ENCODE measurements around the gene GLCE.

GLCE gene

DNA sequence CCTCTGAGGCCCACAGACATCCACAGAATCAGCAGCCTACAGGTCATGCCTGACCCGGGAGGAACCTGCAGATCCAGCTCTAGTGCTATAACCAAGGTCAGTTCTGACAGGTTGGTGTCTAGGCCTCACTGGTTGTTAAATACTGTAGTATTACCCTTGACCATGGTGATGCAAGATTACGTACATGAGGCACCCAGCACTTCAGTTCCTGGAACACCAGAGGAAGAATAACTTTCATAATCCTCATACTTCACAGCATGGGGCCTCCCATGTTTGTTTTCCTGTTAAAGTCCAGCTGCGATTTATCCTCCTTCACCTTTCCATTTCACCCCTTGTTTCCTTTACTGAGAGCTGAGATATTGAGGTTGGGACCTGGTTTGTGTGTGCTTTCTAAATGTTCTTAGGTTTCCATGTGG is 34.4 kb upstream of the GLCE start:
- Mint-ChIP-seq H3K27ac (no peak overlapping the region), H3K9me3 (no peaks in the 10 kb centered on the region), H3K4me3 (no peak overlapping the region), H3K36me3 (ENCODE audit: low read depth) (no peaks in the 10 kb centered on the region), H3K27me3 (ENCODE audit: low read depth, poor library complexity) (peaks cover 10% of the 10 kb centered on the region), H3K4me1 (peaks cover 18% of the 10 kb centered on the region)
- no peak for DNase-seq
- TF ChIP-seq, protein P1, sequence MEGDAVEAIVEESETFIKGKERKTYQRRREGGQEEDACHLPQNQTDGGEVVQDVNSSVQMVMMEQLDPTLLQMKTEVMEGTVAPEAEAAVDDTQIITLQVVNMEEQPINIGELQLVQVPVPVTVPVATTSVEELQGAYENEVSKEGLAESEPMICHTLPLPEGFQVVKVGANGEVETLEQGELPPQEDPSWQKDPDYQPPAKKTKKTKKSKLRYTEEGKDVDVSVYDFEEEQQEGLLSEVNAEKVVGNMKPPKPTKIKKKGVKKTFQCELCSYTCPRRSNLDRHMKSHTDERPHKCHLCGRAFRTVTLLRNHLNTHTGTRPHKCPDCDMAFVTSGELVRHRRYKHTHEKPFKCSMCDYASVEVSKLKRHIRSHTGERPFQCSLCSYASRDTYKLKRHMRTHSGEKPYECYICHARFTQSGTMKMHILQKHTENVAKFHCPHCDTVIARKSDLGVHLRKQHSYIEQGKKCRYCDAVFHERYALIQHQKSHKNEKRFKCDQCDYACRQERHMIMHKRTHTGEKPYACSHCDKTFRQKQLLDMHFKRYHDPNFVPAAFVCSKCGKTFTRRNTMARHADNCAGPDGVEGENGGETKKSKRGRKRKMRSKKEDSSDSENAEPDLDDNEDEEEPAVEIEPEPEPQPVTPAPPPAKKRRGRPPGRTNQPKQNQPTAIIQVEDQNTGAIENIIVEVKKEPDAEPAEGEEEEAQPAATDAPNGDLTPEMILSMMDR (IDR thresholded peaks at IDR 0.05) = no peak

GRCh38 chr15:69127306-69127705 is 33.1 kb upstream of the GLCE start:
- Mint-ChIP-seq H3K27ac (no peak overlapping the region), H3K4me3 (no peak overlapping the region), H3K4me1 (peaks cover 29% of the 10 kb centered on the region), H3K9me3 (no peaks in the 10 kb centered on the region), H3K27me3 (ENCODE audit: low read depth, poor library complexity) (peaks cover 10% of the 10 kb centered on the region), H3K36me3 (ENCODE audit: low read depth) (no peaks in the 10 kb centered on the region)
- no peak for DNase-seq
- TF ChIP-seq, protein P1 (IDR thresholded peaks at IDR 0.05) = no peak

- no peak for DNase-seq
- Mint-ChIP-seq H3K27me3 (ENCODE audit: low read depth, poor library complexity) (peaks cover 4% of the 10 kb centered on the region), H3K36me3 (ENCODE audit: low read depth) (no peaks in the 10 kb centered on the region), H3K4me1 (peaks cover 29% of the 10 kb centered on the region), H3K4me3 (no peak overlapping the region), H3K9me3 (no peaks in the 10 kb centered on the region), H3K27ac (peak overlapping the region; percentile 43)
- TF ChIP-seq, protein P1 (IDR thresholded peaks at IDR 0.05) = no peak
These were observed 31.6 kb upstream of the GLCE start for GRCh38 chr15:69128667-69129311.

DNA sequence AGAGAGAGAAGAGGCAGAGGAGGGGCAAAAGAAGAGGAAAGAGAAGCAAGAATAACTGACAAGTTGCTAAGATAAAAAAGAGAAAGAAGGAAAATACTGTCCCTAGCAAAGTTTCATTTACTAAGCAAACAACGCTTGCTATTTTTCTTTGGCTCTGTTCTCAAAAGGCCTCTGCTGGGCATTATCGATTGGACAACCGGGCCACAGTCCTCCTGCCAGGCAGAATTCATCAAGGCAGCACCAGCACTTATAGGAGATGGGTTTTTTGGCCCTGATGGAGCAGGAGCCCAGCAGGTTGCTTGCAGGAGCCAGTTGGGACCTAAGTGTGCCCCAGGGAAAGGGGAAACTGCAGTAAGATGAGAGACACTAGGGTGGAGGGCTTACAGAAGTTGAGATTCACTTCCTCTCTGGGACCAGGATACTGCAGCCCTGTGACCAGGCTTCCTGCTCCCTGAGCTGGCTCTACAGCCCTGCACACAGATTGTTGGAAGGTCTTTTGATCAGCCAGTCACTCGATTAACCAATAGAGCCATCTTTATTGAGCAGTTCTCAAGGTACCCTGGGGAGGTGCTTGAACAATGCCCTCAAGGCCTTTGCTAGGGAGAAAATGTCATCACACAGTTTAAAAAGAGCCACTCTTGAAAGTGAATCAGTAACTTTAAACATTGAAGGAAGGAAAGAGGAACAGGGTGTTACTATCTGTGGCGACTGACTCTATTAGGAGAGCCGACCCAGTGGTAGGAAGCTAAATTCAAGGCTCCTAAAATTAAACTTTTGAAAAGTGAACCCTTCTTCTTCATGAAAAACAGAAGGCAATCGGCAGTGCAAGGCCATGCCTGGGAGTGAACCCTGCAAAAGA is 28.8 kb upstream of the GLCE start:
- no peaks in the 10 kb centered on the region for H3K9me3 Mint-ChIP-seq
- H3K4me1 Mint-ChIP-seq = peaks cover 17% of the 10 kb centered on the region
- TF ChIP-seq, protein P1 (IDR thresholded peaks at IDR 0.05) = no peak
- no peak overlapping the region for H3K4me3 Mint-ChIP-seq
- no peaks in the 10 kb centered on the region for H3K36me3 Mint-ChIP-seq (ENCODE audit: low read depth)
- no peak overlapping the region for H3K27ac Mint-ChIP-seq
- no peak for DNase-seq
- H3K27me3 Mint-ChIP-seq (ENCODE audit: low read depth, poor library complexity) = peaks cover 11% of the 10 kb centered on the region

DNA sequence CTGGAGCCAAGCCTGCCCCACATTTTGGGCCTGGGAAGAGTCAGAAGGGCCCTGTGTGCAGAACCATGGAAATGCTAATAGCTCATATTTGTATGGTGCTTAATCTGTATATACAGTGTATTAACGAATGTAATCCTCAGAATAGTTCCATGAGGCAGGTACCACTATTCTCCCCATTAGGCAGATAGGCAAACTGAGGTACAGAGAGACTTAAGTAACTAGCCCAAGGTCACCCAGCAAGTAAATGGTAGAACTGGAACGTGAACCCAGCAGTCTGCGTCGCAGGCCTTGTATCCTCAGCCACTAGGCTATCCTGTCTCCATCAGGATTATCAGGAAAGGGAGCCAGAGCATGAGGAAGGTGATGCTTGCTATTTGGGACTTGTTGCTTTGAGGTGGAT is 28.0 kb upstream of the GLCE start:
- TF ChIP-seq, protein P1 (IDR thresholded peaks at IDR 0.05) = no peak
- H3K27ac Mint-ChIP-seq = no peak overlapping the region
- no peak for DNase-seq
- H3K4me1 Mint-ChIP-seq = peaks cover 21% of the 10 kb centered on the region
- H3K36me3 Mint-ChIP-seq (ENCODE audit: low read depth) = no peaks in the 10 kb centered on the region
- peaks cover 11% of the 10 kb centered on the region for H3K27me3 Mint-ChIP-seq (ENCODE audit: low read depth, poor library complexity)
- no peaks in the 10 kb centered on the region for H3K9me3 Mint-ChIP-seq
- H3K4me3 Mint-ChIP-seq = no peak overlapping the region
